ENCODE data around the gene UBALD1.

- TF ChIP-seq CTCF (IDR thresholded peaks at IDR 0.05; ENCODE audit: low read depth, low read length) (no peak), EZH2phosphoT487 (IDR thresholded peaks at IDR 0.05; ENCODE audit: low read depth) (no peak)
Measured at GRCh38 chr16:4659363-4660353, 45.0 kb upstream of the UBALD1 start.

Data from OCI-LY3 (cell line).